K562 (cell line): Measurements from ENCODE around the gene CARD11. TPM values are rescaled to one million over a fixed set of nuclear protein-coding genes. Genes with fewer than 3 reads are reported as not detected.

Source experiments
- ATAC-seq: fragments of 200-7000 bp; cut with Tn5 transposase; 3 replicates; pipeline ENCODE4 v1.9.1; 2020; ENCODE audit warnings: moderate library complexity
- BruUV-seq: library from RNA; stranded (reverse); fragments of 400-500 nt; replicated peaks from 2 replicates; lab custom pipeline; 2021; lab: Mats Ljungman, UMichigan
- CTCF ChIA-PET: fragments of 300-600 bp; formaldehyde crosslinking; extraction: SDS; loops from one replicate; lab custom pipeline; 2021; ENCODE audit warnings: low intra/inter-chr PET ratio; lab: Yijun Ruan, JAX
- POLR2A ChIA-PET: fragments of 300-600, 350-650 bp; sonication (Branson Sonifier 250); formaldehyde crosslinking; extraction: SDS; loops from one replicate; lab custom pipeline; 2021; ENCODE audit warnings: antibody characterized with exemption, inconsistent platforms; lab: Yijun Ruan, JAX
- DNase-seq, 4 experiments: peaks; one replicate each; pipeline versions ENCODE4 v3.0.0 to v3.0.0-alpha.2; 2011 to 2018; ENCODE audit warnings: low spot score in 3 of 4, mixed read lengths in 3 of 4; ENCODE audit errors: extremely low read depth in 1 of 4
- FAIRE-seq: peaks from 2 replicates; lab custom pipeline; 2011; peaks lifted over from hg19 to GRCh38; lab: Jason Lieb, UNC
- H2AFZ ChIP-seq: 2 replicates; pipeline ENCODE4 v1.6.0; 2011; ENCODE audit warnings: low read depth, low read length, control low read depth, inconsistent platforms
- H3K27ac ChIP-seq: fragments of 200-600 bp; 3 replicates; pipeline ENCODE4 v1.8.0; 2011; ENCODE audit warnings: low read depth, mild to moderate bottlenecking, control low read depth, inconsistent platforms, low read length, moderate library complexity, mixed read lengths; ENCODE audit errors: extremely low read depth
- H3K27me3 ChIP-seq, 2 experiments: fragments of 300-600 bp in 1 of 2; 2 replicates in 1 of 2; 3 replicates in 1 of 2; pipeline versions ENCODE4 v1.6.0 to v1.8.0; 2011; ENCODE audit warnings: inconsistent platforms in 2 of 2, low read length in 2 of 2, mild to moderate bottlenecking in 1 of 2, mixed read lengths in 1 of 2, moderate library complexity in 1 of 2; ENCODE audit not compliant: control insufficient read depth in 2 of 2, insufficient read depth in 2 of 2
- H3K36me3 ChIP-seq: fragments of 300-600 bp; 3 replicates; pipeline ENCODE4 v1.8.0; 2011; ENCODE audit warnings: mild to moderate bottlenecking, low read length, inconsistent platforms; ENCODE audit not compliant: control insufficient read depth, insufficient read depth
- H3K4me1 ChIP-seq, 2 experiments: fragments of 200-600 bp in 1 of 2; replicated peaks in 1 of 2; 2 replicates in 1 of 2; 3 replicates in 1 of 2; pipeline versions ENCODE4 v1.5.1 to v1.8.0; 2011; ENCODE audit warnings: inconsistent platforms in 2 of 2, low read length in 2 of 2, mild to moderate bottlenecking in 1 of 2, mixed read lengths in 1 of 2, moderate library complexity in 1 of 2; ENCODE audit not compliant: control insufficient read depth in 2 of 2, insufficient read depth in 2 of 2
- H3K4me2 ChIP-seq: 2 replicates; pipeline ENCODE4 v1.6.1; 2011; ENCODE audit warnings: low read length, control low read depth, inconsistent platforms, mixed read lengths; ENCODE audit not compliant: insufficient read depth
- H3K4me3 ChIP-seq: fragments of 200-600 bp; sonication (generic), shearing (Covaris generic); 2 replicates; pipeline ENCODE4 v1.5.1; 2016; ENCODE audit warnings: control low read depth, inconsistent platforms
- H3K79me2 ChIP-seq: fragments of 200-600 bp; 3 replicates; pipeline ENCODE4 v1.8.0; 2011; ENCODE audit warnings: low read length, inconsistent platforms; ENCODE audit not compliant: control insufficient read depth, insufficient read depth
- H3K9ac ChIP-seq, 2 experiments: 2 replicates each; pipeline versions ENCODE4 v1.6.0 to v1.6.1; 2011; ENCODE audit warnings: low read depth in 2 of 2, low read length in 2 of 2, control low read depth in 1 of 2, inconsistent platforms in 1 of 2, mild to moderate bottlenecking in 1 of 2, mixed read lengths in 1 of 2; ENCODE audit not compliant: insufficient read depth in 1 of 2
- H3K9me1 ChIP-seq: one replicate; pipeline ENCODE4 v1.6.0; 2011; ENCODE audit warnings: inconsistent platforms, mild to moderate bottlenecking, low read length, moderate library complexity; ENCODE audit not compliant: control insufficient read depth, insufficient read depth
- H3K9me3 ChIP-seq: replicated peaks from 2 replicates; pipeline ENCODE4 v1.5.1; 2011; ENCODE audit warnings: low read depth, low read length, inconsistent platforms; ENCODE audit not compliant: control insufficient read depth, insufficient read depth
- H4K20me1 ChIP-seq: replicated peaks from 2 replicates; pipeline ENCODE4 v1.6.1; 2011; ENCODE audit warnings: low read length, inconsistent platforms, mixed read lengths; ENCODE audit not compliant: control insufficient read depth, insufficient read depth
- ARID1B ChIP-seq: fragments of 450-650 bp; IDR thresholded peaks from 2 replicates; pipeline ENCODE4 v1.6.1; 2016; ENCODE audit warnings: antibody characterized with exemption, mild to moderate bottlenecking, inconsistent platforms
- BCOR ChIP-seq: fragments of 450-650 bp; IDR thresholded peaks from 2 replicates; pipeline ENCODE4 v1.6.1; 2016
- CBFA2T2 ChIP-seq: fragments of 450-650 bp; conservative IDR thresholded peaks from 2 replicates; pipeline ENCODE4 v1.6.1; 2017; ENCODE audit warnings: mild to moderate bottlenecking
- CBFA2T3 ChIP-seq: fragments of 450-650 bp; IDR thresholded peaks from 2 replicates; pipeline ENCODE4 v1.6.1; 2017
- DDX20 ChIP-seq: fragments of 450-650 bp; IDR thresholded peaks from 2 replicates; pipeline ENCODE4 v1.6.1; 2016; ENCODE audit warnings: missing genetic modification characterization, low read depth, mild to moderate bottlenecking, missing compliant biosample characterization, moderate library complexity
- ETV5 ChIP-seq: sonication (generic); formaldehyde crosslinking; IDR thresholded peaks from 2 replicates; pipeline ENCODE4 v1.4.0; 2020; ENCODE audit warnings: low read depth, mild to moderate bottlenecking, missing genetic modification reagents
- NFIC ChIP-seq: fragments of 450-650 bp; IDR thresholded peaks from 2 replicates; pipeline ENCODE4 v1.6.1; 2017; ENCODE audit warnings: mild to moderate bottlenecking, inconsistent platforms
- PHTF2 ChIP-seq: fragments of 250-450 bp; sonication (Bioruptor Pico); IDR thresholded peaks from 2 replicates; pipeline ENCODE4 v1.5.0; 2021; ENCODE audit warnings: mild to moderate bottlenecking
- PREB ChIP-seq: sonication (generic); formaldehyde crosslinking; IDR thresholded peaks from 2 replicates; pipeline ENCODE4 v1.8.1; 2023; ENCODE audit warnings: mild to moderate bottlenecking, missing genetic modification reagents
- SMARCA4 ChIP-seq: fragments of 450-650 bp; IDR thresholded peaks from 2 replicates; pipeline ENCODE4 v1.6.1; 2016
- SP1 ChIP-seq: sonication (generic); formaldehyde crosslinking; IDR thresholded peaks from 2 replicates; pipeline ENCODE4 v1.8.1; 2022; ENCODE audit warnings: mild to moderate bottlenecking, missing genetic modification reagents
- SRSF7 ChIP-seq: fragments of 200-400 bp; formaldehyde crosslinking; optimal IDR thresholded peaks from 2 replicates; pipeline ENCODE3; 2017; ENCODE audit warnings: mild to moderate bottlenecking, low read depth, low read length
- TAL1 ChIP-seq: fragments of 450-650 bp; IDR thresholded peaks from 2 replicates; pipeline ENCODE4 v1.6.1; 2016; ENCODE audit warnings: mild to moderate bottlenecking
- TCF3 ChIP-seq: sonication (generic); formaldehyde crosslinking; IDR thresholded peaks from 2 replicates; pipeline ENCODE4 v1.4.0; 2020; ENCODE audit warnings: mild to moderate bottlenecking, missing genetic modification reagents
- TCF7 ChIP-seq: sonication (generic); IDR thresholded peaks from 2 replicates; pipeline ENCODE4 v1.6.1; 2016; ENCODE audit warnings: antibody characterized with exemption, borderline replicate concordance
- ZBTB12 ChIP-seq: fragments of 250-450 bp; sonication (Bioruptor Pico); IDR thresholded peaks from 2 replicates; pipeline ENCODE4 v1.4.0; 2020
- ZKSCAN8 ChIP-seq: fragments of 200-800 bp; sonication (Bioruptor generic); IDR thresholded peaks from 2 replicates; pipeline ENCODE4 v1.6.1; 2016; ENCODE audit warnings: missing genetic modification characterization, missing compliant biosample characterization
- ZNF124 ChIP-seq: sonication (generic); formaldehyde crosslinking; IDR thresholded peaks from 2 replicates; pipeline ENCODE4 v1.8.1; 2022; ENCODE audit warnings: missing genetic modification reagents
- ZNF224 ChIP-seq: sonication (generic); formaldehyde crosslinking; IDR thresholded peaks from 2 replicates; pipeline ENCODE4 v1.8.0; 2022; ENCODE audit warnings: mild to moderate bottlenecking, missing genetic modification reagents
- ZNF76 ChIP-seq: fragments of 250-450 bp; sonication (Bioruptor Pico); IDR thresholded peaks from 2 replicates; pipeline ENCODE4 v1.4.0; 2020; ENCODE audit warnings: mild to moderate bottlenecking, moderate library complexity, borderline replicate concordance
- ZNF780A ChIP-seq: fragments of 250-450 bp; sonication (Bioruptor Pico); IDR thresholded peaks from 2 replicates; pipeline ENCODE4 v1.5.0; 2021; ENCODE audit warnings: mild to moderate bottlenecking
- WGBS: fragments of 100-300 bp; shearing (Covaris generic); methylation state at CpG from one replicate; pipeline ENCODE4 v1.1.6; 2016; ENCODE audit warnings: low coverage, mixed read lengths; ENCODE audit not compliant: insufficient coverage; ENCODE audit errors: missing lambda C conversion rate; 5-methylcytosine and 5-hydroxymethylcytosine counted together
- in situ Hi-C: fragments of 300-500 bp; cut with MboI; formaldehyde crosslinking; loops from 4 replicates; pipeline ENCODE4 v1.15.0; 2018; ENCODE audit warnings: inconsistent platforms, mixed read lengths
- intact Hi-C: fragments of 100-400 bp; cut with micrococcal nuclease; formaldehyde crosslinking; loops from 2 replicates; pipeline ENCODE4 v1.14.2; 2022
- polyA plus RNA-seq, 8 experiments: library from polyadenylated mRNA; depleted of rRNA in 4 of 8; stranded (reverse) in 5 of 8; unstranded in 3 of 8; fragments of >200 nt; fragmentation: Nextera tagmentation in 2 of 8; fragmentation: Illumina TruSeq in 1 of 8; extraction: Ambion mirVana in 2 of 8; extraction: Trizol in 1 of 8; gene quantifications; 2 replicates each; pipeline versions ENCODE4 v1.2.1 to v1.2.3, GENCODE V29; 2011 to 2014; ENCODE audit warnings: inconsistent platforms in 1 of 8, missing spikeins in 1 of 8
- total RNA-seq, 7 experiments: library from RNA; depleted of rRNA in 6 of 7; stranded (reverse); fragments of >200 nt in 6 of 7; fragmentation: Illumina TruSeq in 2 of 7; extraction: Trizol in 2 of 7; gene quantifications; 2 replicates each; pipeline versions ENCODE4 v1.2.1 to v1.2.3, GENCODE V29; 2011 to 2021; ENCODE audit warnings: low replicate concordance in 1 of 7

The CARD11 gene
- total and polyA plus RNA-seq, 9 of the 15 experiments (the other 6 are each of a cell fraction or from before 2014, with no cell fraction given) = 0.07 to 12.8 (median 5.7) TPM

DNA sequence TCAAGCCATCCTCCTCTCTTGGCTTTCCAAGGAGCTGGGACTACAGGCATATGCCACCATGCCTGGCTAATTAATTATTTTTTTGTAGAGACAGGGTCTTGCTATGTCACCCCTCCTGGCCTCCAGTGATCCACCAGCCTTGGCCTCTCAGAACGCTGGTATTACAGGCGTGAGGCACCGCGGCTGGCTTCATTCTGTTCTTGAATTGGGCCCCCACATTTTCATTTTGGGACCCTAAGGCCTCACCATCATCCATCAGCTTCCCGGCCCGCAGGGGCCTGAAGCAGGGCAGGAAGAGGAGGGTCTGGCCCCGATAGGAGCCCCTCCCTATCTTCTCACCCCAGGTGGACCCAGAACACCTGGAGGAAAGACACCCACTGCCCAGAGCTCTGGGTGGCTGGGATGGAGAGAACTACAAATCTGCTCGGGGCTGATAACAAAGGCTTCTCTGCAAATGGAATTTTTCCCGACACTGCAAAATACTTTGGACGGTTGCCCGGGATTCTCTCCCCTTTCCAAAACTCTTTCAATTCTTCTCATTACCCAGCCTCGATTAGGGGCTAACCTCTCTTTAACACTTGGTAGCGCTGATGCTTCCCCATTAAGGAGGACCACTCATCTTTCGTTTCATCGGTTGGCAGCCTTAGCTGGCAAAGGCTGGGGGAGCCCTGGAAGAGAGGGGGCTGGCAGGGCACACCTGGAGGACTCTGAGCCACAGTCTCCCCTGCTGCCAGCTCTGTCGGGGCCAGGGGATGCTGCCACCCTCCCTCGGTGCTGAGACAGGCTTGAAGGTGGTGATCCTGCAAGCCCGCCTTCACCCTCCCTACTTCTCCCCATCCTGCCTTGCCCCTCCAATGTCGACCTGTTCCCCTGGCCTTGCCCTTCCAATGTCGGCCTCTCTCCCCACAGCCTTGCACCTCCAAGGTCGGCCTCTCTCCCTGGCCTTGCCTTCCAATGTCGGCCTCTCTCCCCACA, 118.5 kb downstream of the CARD11 start:
- no peaks in the 10 kb centered on the region for H3K27me3 ChIP-seq
- no peak overlapping the region for H3K4me2 ChIP-seq
- H3K27ac ChIP-seq = no peak overlapping the region
- FAIRE-seq = no peak
- no peaks in the 10 kb centered on the region for H3K36me3 ChIP-seq
- no peak overlapping the region for H3K4me3 ChIP-seq
- no TSS peak for BruUV-seq
- no peaks in the 10 kb centered on the region for H3K9me1 ChIP-seq
- no peak for ATAC-seq
- no peaks in the 10 kb centered on the region for H3K9me3 ChIP-seq
- peaks cover 5% of the 10 kb centered on the region; the same call in 1 of the 2 replicates for H4K20me1 ChIP-seq
- peak in 1 of 4 experiments; percentile 16 for DNase-seq
- ChIA-PET CTCF (no interaction called here), POLR2A (interaction anchor here (0.7 to 1.6 kb wide), 4 partner anchors 13 to 32 kb away, joined by 3 to 4 read pairs (median 3); no protein-coding TSS in a partner anchor)
- in situ Hi-C loops (no loop called here), intact Hi-C loops (no loop called here)
- 28% methylated on average over 20 of the region's 22 CpGs for WGBS
- H3K79me2 ChIP-seq = no peaks in the 10 kb centered on the region
- peaks cover 0 to 12% of the 10 kb centered on the region in 2 experiments; a peak in 2 of 5 replicates for H3K4me1 ChIP-seq
- no peak overlapping the region for H2AFZ ChIP-seq
- H3K9ac ChIP-seq = no peak overlapping the region
- TF ChIP-seq TCF7 (no peak), ETV5 (no peak), TCF3 (CRISPR knock-in tag) (peak; percentile 55), NFIC (peak; percentile 60), ZBTB12 (CRISPR knock-in tag) (no peak), PHTF2 (no peak), ZNF76 (CRISPR knock-in tag) (no peak), SP1 (no peak), ZNF780A (CRISPR knock-in tag) (no peak), BCOR (no peak), CBFA2T2 (peak; percentile 81), ZNF124 (CRISPR knock-in tag) (no peak), CBFA2T3 (peak; percentile 82), DDX20 (no peak), ARID1B (peak; percentile 66), ZNF224 (CRISPR knock-in tag) (no peak), ZKSCAN8 (CRISPR knock-in tag) (no peak), PREB (no peak), SRSF7 (no peak), TAL1 (peak; percentile 71), SMARCA4 (0 out of 2 replicates have a peak, but pooled peaks have one; percentile 23)
